GM19324 (cell line): ENCODE measurements around the gene STARD10.

Experiments
- ATAC-seq: cut with Tn5 transposase; IDR thresholded peaks from one replicate; pipeline ENCODE4 v1.9.1; 2021; ENCODE audit warnings: mild to moderate bottlenecking, moderate library complexity; ENCODE audit not compliant: unreplicated experiment, low FRiP score

STARD10 gene

DNA sequence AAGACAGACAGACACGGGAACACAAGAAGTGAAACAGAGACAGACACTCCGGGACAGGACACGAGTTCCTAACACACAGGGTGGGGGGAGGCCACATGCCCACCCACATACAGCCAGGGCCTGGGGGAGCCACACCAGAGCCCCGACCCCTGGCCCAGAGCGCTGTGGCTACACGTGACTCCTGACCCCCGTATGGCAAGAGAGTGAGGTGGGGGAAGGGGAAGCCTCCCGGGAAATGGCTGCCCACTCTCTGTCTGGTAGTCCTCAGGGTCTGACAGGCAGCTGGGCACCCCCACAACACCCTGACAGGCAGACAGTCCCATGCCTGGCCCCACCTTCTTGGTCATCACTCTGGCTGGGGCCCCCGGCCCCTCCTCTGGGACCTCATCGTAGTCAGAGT lies 81.0 kb downstream of the STARD10 start:
- no peak for ATAC-seq

DNA sequence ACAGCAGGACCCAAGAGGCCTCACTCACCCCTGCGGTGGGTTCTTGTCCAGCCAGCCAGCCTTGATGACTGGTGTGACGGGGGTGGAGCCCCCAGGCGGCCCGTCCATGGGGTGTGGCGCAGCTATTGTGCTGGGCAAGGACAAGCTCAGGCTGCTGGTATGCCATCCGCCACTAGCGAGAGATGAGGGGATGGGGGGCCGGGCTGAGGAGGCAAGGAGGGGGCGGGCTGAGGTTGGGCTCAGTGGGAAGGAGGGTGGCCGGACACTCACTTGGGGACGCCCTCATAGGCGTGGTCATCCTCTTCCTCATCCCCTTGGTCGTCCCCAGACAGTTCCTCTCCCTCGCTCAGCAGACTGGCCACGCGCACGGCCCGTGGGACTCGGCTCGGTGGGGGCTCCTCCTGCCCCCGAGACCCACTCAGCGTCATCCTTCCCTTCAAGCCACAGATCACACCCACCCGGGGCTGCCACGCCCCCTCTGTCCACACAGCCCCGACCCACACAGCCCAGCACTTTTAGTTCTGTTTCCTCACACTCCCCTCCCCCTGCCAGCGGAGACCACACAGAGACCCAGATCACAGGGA lies 81.6 kb downstream of the STARD10 start:
- ATAC-seq = no peak

DNA sequence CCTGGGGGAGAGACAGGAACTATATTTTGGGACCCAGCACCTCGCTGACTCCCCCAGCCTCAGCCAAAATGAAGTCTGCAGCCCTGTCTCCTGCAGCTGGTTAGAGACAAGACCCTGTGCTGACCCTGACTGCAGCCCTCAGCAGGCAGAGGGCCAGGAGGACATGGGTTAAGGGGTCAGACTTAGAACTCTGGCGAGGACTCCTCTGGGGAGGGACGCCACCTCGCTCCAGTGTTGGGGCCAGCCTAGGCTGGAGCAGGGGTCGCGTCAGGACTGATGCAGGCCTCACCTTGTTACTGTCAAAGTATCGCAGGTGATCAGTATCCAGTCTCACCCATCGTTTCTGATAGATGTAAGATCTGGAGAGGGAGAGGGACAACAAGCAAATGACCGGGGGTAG lies 82.7 kb downstream of the STARD10 start:
- no peak for ATAC-seq

DNA sequence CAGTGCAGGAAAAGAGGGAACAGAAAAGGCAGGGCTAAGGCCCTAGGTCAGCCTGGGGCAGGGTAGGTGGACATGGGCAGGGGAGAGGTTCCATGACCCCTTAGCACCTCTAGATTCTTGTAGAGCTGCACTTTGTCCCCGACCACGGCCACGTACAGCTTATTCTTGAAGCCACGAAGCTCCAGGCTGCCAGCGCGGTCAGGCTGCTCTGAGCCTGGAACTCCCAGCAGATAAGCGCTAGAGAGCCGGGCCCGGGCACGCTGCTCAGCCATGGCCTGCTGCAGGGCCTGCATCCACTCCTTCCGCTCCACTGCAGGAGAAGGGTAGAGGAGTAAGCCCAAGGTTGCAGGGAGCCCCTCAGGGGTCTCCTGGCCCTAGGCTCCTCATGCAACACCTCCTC lies 83.6 kb downstream of the STARD10 start:
- no peak for ATAC-seq

DNA sequence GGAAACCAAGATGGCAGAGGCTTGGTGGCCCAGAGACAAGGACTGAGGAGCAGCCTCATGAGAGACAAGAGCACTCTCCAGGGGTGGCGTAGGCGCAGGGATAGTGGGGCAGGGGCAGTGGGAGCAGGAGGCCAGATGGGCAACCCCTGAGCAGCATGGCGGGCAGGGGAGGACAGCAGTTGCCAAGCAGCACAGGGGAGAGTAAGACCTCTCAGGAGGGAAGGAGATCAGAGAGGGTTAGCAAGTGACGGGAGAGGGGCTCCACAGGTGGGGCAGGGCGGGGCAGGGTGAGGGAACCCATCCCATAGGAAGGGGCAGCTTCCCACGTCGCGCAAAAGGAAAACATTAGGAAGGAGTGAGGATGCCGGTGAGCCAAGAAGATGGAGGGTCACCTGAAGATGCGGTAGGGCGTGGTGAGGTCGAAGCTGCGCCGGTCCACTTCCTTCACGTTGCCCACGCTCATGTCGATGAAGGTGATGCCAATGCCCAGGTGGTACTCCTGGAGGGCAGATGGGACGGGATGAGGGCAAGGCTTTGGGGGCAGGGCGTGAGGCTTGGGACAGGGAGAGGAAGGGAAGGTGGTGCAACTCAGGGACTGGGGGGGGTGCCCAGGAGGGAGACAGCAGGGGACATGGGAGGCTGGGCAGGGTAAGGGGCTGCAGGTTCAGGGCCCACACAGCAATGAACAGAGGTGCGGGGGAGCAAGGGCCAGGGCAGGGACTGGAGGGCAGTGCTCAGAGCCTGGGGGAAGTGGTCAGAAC lies 84.2 kb downstream of the STARD10 start:
- no peak for ATAC-seq

DNA sequence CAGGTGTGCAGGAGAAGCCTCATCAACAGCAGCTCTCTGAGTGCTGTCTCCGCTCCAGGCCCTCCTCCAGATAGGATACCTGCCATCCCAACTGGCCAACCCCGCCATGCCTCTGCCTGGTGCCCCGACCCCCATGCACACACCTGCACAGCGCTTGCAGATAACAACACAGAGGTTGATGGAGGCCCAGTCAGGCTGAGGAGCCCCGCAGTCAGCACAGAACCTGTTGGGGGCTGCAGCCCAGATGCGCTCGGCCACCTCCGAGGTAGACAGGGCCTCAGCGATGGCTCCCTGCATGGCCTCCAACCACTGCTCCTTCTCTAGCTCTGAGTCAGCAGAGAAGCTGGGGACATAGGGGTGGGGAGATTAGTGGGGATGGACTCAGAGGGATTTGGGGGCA lies 86.8 kb downstream of the STARD10 start:
- no peak for ATAC-seq

DNA sequence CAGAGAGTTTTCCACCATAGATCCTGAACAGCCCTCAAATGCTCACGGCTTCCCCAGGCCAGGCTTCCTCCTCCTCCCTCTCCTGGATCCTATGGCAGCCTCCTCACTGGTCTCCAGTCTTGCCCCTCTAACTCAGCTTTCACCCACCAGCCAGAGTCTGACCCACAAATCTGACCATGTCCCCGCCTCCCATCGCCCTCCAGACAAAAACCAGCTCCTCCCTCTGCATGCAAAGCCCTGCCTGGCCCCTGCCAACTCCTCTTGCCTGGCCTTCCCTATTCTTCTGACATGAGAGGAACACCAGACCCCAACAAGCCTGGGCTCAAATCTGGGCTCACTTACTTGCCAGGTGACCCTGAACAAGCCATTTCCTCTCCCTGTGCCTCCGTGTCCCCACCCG lies 87.3 kb downstream of the STARD10 start:
- no peak for ATAC-seq

DNA sequence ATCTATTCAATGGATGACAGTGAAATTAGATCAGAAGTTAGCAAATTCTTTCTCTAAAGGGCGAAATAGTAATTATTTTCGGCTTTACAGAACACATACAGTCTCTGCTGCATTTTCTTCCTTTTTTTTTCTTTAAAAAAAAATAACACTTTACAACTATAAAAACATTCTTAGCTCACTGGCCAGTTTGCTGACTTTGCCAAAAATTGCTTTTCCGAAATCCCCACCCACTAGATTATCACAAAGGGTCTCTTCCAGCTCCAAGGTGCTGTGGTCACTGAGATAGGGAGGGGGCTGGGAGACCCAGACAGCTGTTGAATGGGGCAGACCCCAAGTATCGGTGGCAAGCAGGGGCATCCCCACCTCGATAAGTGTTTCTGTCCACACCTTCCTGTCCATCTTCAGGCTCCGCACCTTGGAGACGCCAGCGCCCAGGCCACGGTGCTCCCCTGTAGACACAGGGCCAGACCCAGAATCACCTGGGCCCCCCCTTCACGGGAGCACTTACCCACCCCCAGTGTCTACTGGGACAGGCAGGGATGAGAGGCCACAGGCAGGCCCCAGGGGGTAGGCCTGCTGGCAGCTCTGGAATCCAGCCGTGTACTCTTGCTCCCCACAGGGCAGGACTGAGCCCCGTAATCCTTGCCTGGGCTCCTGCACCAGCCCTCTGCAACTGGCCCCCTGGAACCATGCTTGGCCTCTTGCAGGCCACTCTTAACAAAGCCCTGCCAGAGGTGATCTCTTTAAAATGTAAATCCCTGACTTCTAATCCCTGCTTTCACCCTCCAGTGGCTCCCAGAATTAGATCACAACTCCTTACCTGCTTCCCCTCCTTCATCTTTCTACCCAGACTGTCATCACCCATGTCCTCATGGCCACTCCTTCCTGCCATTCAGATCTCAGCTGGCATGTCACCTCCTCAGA lies 88.1 kb downstream of the STARD10 start:
- ATAC-seq = no peak

DNA sequence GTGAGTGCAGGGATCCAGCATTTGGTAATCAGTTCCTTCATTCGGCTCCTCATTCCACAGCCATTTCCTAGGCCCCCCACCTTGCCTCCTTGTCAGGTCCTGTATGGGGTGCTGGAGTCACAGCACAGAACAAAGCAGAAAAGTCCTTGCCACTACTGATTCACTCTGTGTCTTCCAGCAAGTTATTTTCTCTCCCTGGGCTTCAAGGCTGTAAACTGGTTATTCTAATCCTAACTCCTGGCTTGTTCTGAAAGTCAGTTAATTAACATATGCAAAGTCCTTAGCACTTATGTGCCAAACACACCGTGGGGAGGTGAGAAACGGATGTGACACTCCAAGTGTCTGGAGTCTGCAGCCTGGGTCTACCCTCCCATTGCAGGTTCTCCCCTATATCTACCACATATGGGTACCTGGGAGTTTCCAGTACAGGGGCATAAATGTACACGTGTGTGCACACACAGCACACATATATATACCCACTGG lies 89.0 kb downstream of the STARD10 start:
- no peak for ATAC-seq
